Measurements from ENCODE around the gene PPDPF.
"Not testable (repeated sequence)": the region's sequence is repeated elsewhere in the genome, so short reads cannot be mapped to it uniquely, and the experiment has no call there.

DNA sequence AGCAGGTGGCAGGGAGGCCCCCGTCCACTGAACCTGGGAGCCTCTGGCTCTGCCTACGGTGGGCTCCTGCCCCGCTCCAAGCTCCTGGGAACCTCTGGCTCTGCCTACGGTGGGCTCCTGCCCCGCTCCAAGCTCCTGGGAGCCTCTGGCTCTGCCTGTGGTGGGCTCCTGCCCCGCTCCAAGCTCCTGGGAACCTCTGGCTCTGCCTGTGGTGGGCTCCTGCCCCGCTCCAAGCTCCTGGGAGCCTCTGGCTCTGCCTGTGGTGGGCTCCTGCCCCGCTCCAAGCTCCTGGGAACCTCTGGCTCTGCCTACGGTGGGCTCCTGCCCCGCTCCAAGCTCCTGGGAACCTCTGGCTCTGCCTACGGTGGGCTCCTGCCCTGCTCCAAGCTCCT, 50.5 kb downstream of the PPDPF start:
- TF ChIP-seq HDAC2 (IDR thresholded peaks at IDR 0.05; ENCODE audit: borderline replicate concordance in 1 of 2, low read depth in 2 of 2, low read length in 2 of 2); POU5F1 (IDR thresholded peaks at IDR 0.05; ENCODE audit: low read depth, low read length); CEBPB (IDR thresholded peaks at IDR 0.05; ENCODE audit: low read depth, low read length); RAD21 (IDR thresholded peaks at IDR 0.05 in 1 of 2, conservative IDR thresholded peaks at IDR 0.05 in 1 of 2; ENCODE audit: low read depth in 2 of 2, low read length in 2 of 2); POLR2AphosphoS5 (IDR thresholded peaks at IDR 0.05; ENCODE audit: low read depth, low read length): not testable (repeated sequence)
- TF ChIP-seq, protein P1, sequence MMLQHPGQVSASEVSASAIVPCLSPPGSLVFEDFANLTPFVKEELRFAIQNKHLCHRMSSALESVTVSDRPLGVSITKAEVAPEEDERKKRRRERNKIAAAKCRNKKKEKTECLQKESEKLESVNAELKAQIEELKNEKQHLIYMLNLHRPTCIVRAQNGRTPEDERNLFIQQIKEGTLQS (IDR thresholded peaks at IDR 0.05; ENCODE audit: insufficient read depth, low read depth, low read length), result not testable (repeated sequence)

Data from H1 (cell line).